Astrocyte of the cerebellum (primary cell): ENCODE results near the gene CAB39.

Experiments
- DNase-seq: peaks from one replicate; pipeline ENCODE4 v3.0.0-alpha.2; 2011; ENCODE audit warnings: low read depth
- H3K4me3 ChIP-seq: 2 replicates; pipeline ENCODE4 v1.5.1; 2011; ENCODE audit warnings: mild to moderate bottlenecking, low read depth, low read length, moderate library complexity
- in situ Hi-C: cut with HindIII; loops from 2 replicates; pipeline ENCODE4 v1.10.0; 2017; ENCODE audit warnings: low sequenced_read_pairs
- TF ChIP-seq, protein P1 (sequence below): IDR thresholded peaks from 2 replicates; pipeline ENCODE4 v1.5.1; 2012; ENCODE audit warnings: low read length, low read depth, moderate library complexity, mild to moderate bottlenecking; ENCODE audit errors: missing control alignments

Gene CAB39

DNA sequence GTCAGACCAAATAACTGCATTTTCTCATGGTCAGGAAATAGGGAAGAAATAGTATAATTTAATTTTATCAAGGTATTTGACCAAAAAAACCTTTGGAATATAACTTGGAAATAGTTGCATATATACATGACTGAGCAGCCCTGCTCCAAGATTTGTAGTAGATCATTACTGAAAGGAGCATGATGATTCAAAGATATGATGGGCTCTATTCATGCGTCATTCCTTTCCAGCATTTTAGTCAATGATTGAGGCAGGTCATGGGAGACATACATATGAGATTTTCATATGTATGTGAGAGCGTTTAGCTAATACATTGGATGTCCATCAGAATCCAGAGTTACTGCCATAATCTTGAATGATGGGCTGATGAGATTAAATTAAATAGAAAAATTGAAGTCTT, 74.5 kb downstream of the CAB39 start:
- DNase-seq, result no peak
- TF ChIP-seq, protein P1, sequence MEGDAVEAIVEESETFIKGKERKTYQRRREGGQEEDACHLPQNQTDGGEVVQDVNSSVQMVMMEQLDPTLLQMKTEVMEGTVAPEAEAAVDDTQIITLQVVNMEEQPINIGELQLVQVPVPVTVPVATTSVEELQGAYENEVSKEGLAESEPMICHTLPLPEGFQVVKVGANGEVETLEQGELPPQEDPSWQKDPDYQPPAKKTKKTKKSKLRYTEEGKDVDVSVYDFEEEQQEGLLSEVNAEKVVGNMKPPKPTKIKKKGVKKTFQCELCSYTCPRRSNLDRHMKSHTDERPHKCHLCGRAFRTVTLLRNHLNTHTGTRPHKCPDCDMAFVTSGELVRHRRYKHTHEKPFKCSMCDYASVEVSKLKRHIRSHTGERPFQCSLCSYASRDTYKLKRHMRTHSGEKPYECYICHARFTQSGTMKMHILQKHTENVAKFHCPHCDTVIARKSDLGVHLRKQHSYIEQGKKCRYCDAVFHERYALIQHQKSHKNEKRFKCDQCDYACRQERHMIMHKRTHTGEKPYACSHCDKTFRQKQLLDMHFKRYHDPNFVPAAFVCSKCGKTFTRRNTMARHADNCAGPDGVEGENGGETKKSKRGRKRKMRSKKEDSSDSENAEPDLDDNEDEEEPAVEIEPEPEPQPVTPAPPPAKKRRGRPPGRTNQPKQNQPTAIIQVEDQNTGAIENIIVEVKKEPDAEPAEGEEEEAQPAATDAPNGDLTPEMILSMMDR, result no peak
- in situ Hi-C loops, result no loop called here
- no peak overlapping the region for H3K4me3 ChIP-seq

- TF ChIP-seq, protein P1, result no peak
- no peak overlapping the region for H3K4me3 ChIP-seq
- DNase-seq, result no peak
- in situ Hi-C loops, result no loop called here
Observed at GRCh38 chr2:230788554-230789175, 76.0 kb downstream of the CAB39 start.

DNA sequence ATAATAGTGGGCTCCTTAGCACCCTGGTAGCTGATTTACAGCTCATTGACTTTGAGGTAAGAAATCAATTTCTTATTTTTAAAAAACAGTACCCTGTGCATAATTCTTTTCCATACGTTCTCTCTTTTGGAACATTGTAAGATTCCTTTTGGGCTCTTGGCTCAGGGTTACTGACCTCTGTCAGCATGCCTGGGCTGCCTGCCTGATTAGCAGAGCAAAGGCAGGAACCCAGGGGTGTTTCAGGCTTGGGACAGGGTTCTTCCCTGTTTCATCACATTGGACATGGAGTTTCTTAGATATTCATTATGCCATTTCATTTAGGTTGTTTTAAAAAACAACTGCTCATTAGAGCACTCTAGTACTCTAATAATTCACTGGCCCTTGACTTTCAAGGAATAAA, 78.3 kb downstream of the CAB39 start:
- H3K4me3 ChIP-seq, result no peak overlapping the region
- in situ Hi-C loops, result no loop called here
- no peak for DNase-seq
- TF ChIP-seq, protein P1, result no peak

DNA sequence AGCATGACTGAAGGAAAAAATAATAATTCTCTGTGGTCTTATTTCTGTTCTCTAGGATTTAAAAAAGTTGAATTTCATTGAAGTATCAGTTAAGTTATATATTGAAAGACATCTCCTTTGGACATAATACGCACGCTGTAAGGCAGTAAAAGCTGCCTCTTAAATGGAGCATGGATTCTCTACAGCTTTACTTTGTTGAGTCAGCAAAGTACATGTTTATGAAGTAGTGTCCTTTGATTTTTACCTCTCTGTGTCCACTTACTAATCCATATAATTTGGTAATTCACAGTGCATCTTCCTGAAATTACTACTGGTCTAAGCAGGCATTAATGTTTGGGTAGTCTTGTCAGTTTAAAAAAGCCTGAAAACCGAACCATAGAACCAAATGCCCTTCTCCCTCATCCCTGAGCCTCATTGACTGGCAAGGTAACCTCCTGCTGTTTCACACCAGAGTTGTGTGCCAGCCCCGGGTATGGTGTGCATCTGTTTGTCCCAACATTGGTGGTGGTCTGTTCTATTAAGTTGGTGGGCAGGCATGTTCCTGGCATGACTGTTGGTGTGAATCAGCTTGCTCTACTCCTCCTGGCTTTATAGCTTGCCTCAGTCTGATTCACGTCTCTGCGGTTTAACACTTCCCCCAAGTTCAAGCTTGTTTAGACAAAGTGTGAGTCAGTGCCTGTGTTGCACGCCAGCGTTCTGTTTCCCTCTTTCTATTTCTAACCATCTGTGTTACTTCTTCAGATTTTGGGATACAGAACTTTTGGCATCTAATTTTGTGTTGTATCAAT, 81.1 kb downstream of the CAB39 start:
- peak; percentile 99 for DNase-seq
- TF ChIP-seq, protein P1, result no peak
- in situ Hi-C loops, result no loop called here
- H3K4me3 ChIP-seq, result no peak overlapping the region

DNA sequence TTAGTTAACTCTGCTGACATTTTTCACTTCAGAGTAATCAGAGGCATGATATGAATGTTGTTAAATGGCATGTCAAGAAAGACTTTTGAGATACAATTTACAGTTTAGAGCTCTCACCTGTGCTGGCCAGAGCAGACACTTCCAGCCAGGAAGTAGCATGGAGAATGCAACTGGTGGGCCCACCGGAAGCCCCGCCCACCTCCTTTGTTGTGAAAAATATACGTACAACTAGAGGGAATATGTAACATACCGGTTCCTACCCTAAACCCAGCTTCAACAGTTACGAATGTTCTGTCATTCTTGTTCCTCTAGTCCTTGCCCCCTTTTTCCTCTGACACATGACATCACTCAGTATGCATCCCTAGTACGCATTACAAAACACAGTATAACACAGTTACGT, 81.9 kb downstream of the CAB39 start:
- no peak for DNase-seq
- in situ Hi-C loops, result no loop called here
- no peak overlapping the region for H3K4me3 ChIP-seq
- TF ChIP-seq, protein P1, result no peak

DNA sequence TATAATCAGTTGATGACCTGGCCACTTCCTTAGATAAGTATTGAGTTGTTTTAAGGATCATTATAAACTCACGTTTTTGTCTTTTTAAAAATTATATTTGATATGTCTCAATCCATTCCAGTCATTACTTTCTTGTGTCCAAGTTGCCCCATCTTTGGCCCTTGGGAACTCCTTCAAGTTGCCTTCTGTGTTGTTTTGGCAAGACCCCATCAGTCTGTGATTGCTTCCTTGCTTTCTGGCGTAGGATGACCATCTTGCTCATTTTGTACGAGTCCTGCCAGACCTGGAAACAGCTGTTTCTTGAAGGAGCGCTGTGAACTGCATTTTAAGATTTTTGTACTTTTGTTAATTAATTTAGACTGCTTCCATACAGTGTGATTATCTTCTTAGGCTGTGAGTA, 83.2 kb downstream of the CAB39 start:
- TF ChIP-seq, protein P1, result no peak

More for the DNA sequence above, 83.2 kb downstream of the CAB39 start:
- in situ Hi-C loops, result no loop called here
- H3K4me3 ChIP-seq, result no peak overlapping the region
- DNase-seq, result no peak
